HCT116 (cell line): ENCODE results near the gene PROCA1. TPM values are rescaled to one million over a fixed set of nuclear protein-coding genes. Genes with fewer than 3 reads are reported as not detected.

ENCODE experiments used
- ATAC-seq: fragments of 200-7000 bp; cut with Tn5 transposase; 2 replicates; pipeline ENCODE4 v1.9.1; 2020; ENCODE audit warnings: mild to moderate bottlenecking, moderate library complexity
- BruUV-seq: library from RNA; stranded (reverse); fragments of 400-500 nt; replicated peaks from 2 replicates; lab custom pipeline; 2021; lab: Mats Ljungman, UMichigan
- CTCF ChIA-PET: fragments of 300-600 bp; sonication (Branson Sonifier 250); formaldehyde crosslinking; loops from one replicate; lab custom pipeline; 2021; ENCODE audit warnings: antibody characterized with exemption; lab: Charles Lee
- POLR2A ChIA-PET: fragments of 300-600, 350-600 bp; sonication (Branson Sonifier 250); formaldehyde crosslinking; loops from one replicate; lab custom pipeline; 2021; ENCODE audit warnings: antibody characterized with exemption; lab: Charles Lee
- RAD21 ChIA-PET, 2 experiments: fragments of 300-600 bp; sonication (Branson Sonifier 250); formaldehyde crosslinking; loops; one replicate each; lab custom pipeline; 2023; ENCODE audit warnings: low total read pairs in 2 of 2; ENCODE audit not compliant: uncharacterized antibody in 2 of 2, unreplicated experiment in 2 of 2, low non-redundant PET in 1 of 2; lab: Charles Lee
- DNase-seq: peaks from one replicate; pipeline ENCODE4 v3.0.0-alpha.2; 2010; ENCODE audit warnings: low read depth, low spot score
- H2AFZ ChIP-seq: fragments of 200-600 bp; shearing (Covaris generic), sonication (generic); 2 replicates; pipeline ENCODE4 v1.6.1; 2017; ENCODE audit warnings: low read depth, mixed run types, mixed read lengths, antibody characterized with exemption, low read length; ENCODE audit not compliant: poor library complexity, severe bottlenecking
- H3K27ac ChIP-seq: 2 replicates; pipeline ENCODE4 v1.5.1; 2012; ENCODE audit warnings: low read depth, low read length
- H3K27me3 ChIP-seq: fragments of 200-600 bp; sonication (generic); 2 replicates; pipeline ENCODE4 v1.6.1; 2016; ENCODE audit warnings: mixed run types, low read length, mixed read lengths; ENCODE audit not compliant: insufficient read depth
- H3K36me3 ChIP-seq, 2 experiments: fragments of 200-500 bp in 1 of 2; fragments of 200-600 bp in 1 of 2; sonication (Bioruptor generic) in 1 of 2; sonication (generic) in 1 of 2; 2 replicates each; pipeline versions ENCODE4 v1.5.1 to v1.6.1; 2014 to 2016; ENCODE audit warnings: low read length in 2 of 2, inconsistent platforms in 1 of 2, mixed read lengths in 1 of 2, mixed run types in 1 of 2; ENCODE audit not compliant: insufficient read depth in 2 of 2, control insufficient read depth in 1 of 2
- H3K4me1 ChIP-seq, 2 experiments: fragments of 200-600 bp in 1 of 2; sonication (generic) in 1 of 2; 2 replicates each; pipeline versions ENCODE4 v1.5.1 to v1.6.1; 2012 to 2017; ENCODE audit warnings: low read length in 2 of 2, inconsistent platforms in 1 of 2, mild to moderate bottlenecking in 1 of 2, mixed read lengths in 1 of 2, mixed run types in 1 of 2, moderate library complexity in 1 of 2; ENCODE audit not compliant: insufficient read depth in 2 of 2, control insufficient read depth in 1 of 2
- H3K4me2 ChIP-seq: fragments of 200-600 bp; sonication (generic); 2 replicates; pipeline ENCODE4 v1.6.1; 2017; ENCODE audit warnings: mixed run types, low read length, mixed read lengths
- H3K4me3 ChIP-seq, 2 experiments: fragments of 200-600 bp in 1 of 2; sonication (generic) in 1 of 2; replicated peaks in 1 of 2; 2 replicates each; pipeline ENCODE4 v1.5.1; 2011 to 2016; ENCODE audit warnings: low read length in 2 of 2, control low read depth in 1 of 2, low read depth in 1 of 2, mild to moderate bottlenecking in 1 of 2, mixed read lengths in 1 of 2, mixed run types in 1 of 2
- H3K79me2 ChIP-seq: fragments of 200-600 bp; sonication (generic); 2 replicates; pipeline ENCODE4 v1.6.1; 2017; ENCODE audit warnings: mild to moderate bottlenecking, mixed run types, low read length, moderate library complexity, mixed read lengths; ENCODE audit not compliant: insufficient read depth
- H3K9ac ChIP-seq: fragments of 200-600 bp; sonication (generic); 2 replicates; pipeline ENCODE4 v1.6.1; 2016; ENCODE audit warnings: low read length, mixed read lengths
- H3K9me2 ChIP-seq: fragments of 200-600 bp; sonication (generic), shearing (Covaris generic); 2 replicates; pipeline ENCODE4 v1.6.1; 2017; ENCODE audit warnings: mixed run types, mild to moderate bottlenecking, moderate library complexity; ENCODE audit not compliant: insufficient read depth
- H3K9me3 ChIP-seq, 2 experiments: fragments of 200-500 bp in 1 of 2; fragments of 200-600 bp in 1 of 2; sonication (Bioruptor generic) in 1 of 2; sonication (generic) in 1 of 2; 2 replicates each; pipeline ENCODE4 v1.6.1; 2014 to 2017; ENCODE audit warnings: low read length in 2 of 2, mixed read lengths in 2 of 2, inconsistent platforms in 1 of 2, low read depth in 1 of 2, mild to moderate bottlenecking in 1 of 2, mixed run types in 1 of 2, moderate library complexity in 1 of 2; ENCODE audit not compliant: control insufficient read depth in 1 of 2, insufficient read depth in 1 of 2
- H4K20me1 ChIP-seq: fragments of 200-600 bp; sonication (generic), shearing (Covaris generic); 2 replicates; pipeline ENCODE4 v1.6.1; 2017; ENCODE audit warnings: mixed run types, mild to moderate bottlenecking, moderate library complexity; ENCODE audit not compliant: insufficient read depth
- ATF3 ChIP-seq: IDR thresholded peaks from 2 replicates; pipeline ENCODE4 v1.6.1; 2012
- POLR2A ChIP-seq: IDR thresholded peaks from 2 replicates; pipeline ENCODE4 v1.7.0; 2011; ENCODE audit warnings: borderline replicate concordance; ENCODE audit not compliant: insufficient read depth, insufficient read length; ENCODE audit errors: extremely low read depth
- RAD21 ChIP-seq: IDR thresholded peaks from 2 replicates; pipeline ENCODE4 v1.6.1; 2012; ENCODE audit warnings: low read depth, mild to moderate bottlenecking
- REST ChIP-seq: IDR thresholded peaks from 2 replicates; pipeline ENCODE4 v1.6.1; 2012; ENCODE audit warnings: low read depth
- SIN3A ChIP-seq: IDR thresholded peaks from 2 replicates; pipeline ENCODE4 v1.6.1; 2012; ENCODE audit warnings: low read depth
- SP1 ChIP-seq: IDR thresholded peaks from 2 replicates; pipeline ENCODE4 v1.6.1; 2012; ENCODE audit warnings: low read depth
- SRF ChIP-seq: IDR thresholded peaks from 2 replicates; pipeline ENCODE4 v1.6.1; 2012; ENCODE audit warnings: low read depth
- TCF7L2 ChIP-seq: IDR thresholded peaks from 2 replicates; pipeline ENCODE4 v1.7.0; 2011; ENCODE audit warnings: borderline replicate concordance, inconsistent platforms; ENCODE audit not compliant: insufficient read depth, insufficient read length; ENCODE audit errors: extremely low read depth
- YY1 ChIP-seq: IDR thresholded peaks from 2 replicates; pipeline ENCODE4 v1.6.1; 2011; ENCODE audit warnings: low read length, low read depth, moderate library complexity, mild to moderate bottlenecking; ENCODE audit not compliant: insufficient replicate concordance; ENCODE audit errors: extremely low read depth
- ZBTB33 ChIP-seq: IDR thresholded peaks from 2 replicates; pipeline ENCODE4 v1.6.1; 2011; ENCODE audit warnings: mild to moderate bottlenecking, low read length, moderate library complexity; ENCODE audit not compliant: insufficient replicate concordance; ENCODE audit errors: extremely low read depth
- ZFX ChIP-seq: fragments of 450-650 bp; IDR thresholded peaks from 2 replicates; pipeline ENCODE4 v1.6.1; 2017
- intact Hi-C: fragments of 100-400 bp; cut with micrococcal nuclease; formaldehyde crosslinking; loops from 2 replicates; pipeline ENCODE4 v1.10.0; 2022
- total RNA-seq: library from RNA; stranded (reverse); gene quantifications from one replicate; pipeline ENCODE4 v1.2.1, GENCODE V29; 2021; ENCODE audit not compliant: unreplicated experiment

Gene PROCA1
- total RNA-seq, 1 experiment from 2014 or later = 0.96 TPM

GRCh38 chr17:28693869-28694268 is 17.8 kb downstream of the PROCA1 start:
- Histone ChIP-seq H3K9ac (no peak overlapping the region), H3K4me3 (no peak overlapping the region), H3K27me3 (no peaks in the 10 kb centered on the region), H4K20me1 (no peaks in the 10 kb centered on the region), H3K4me1 (no peaks in the 10 kb centered on the region), H3K27ac (no peak overlapping the region), H3K9me3 (no peaks in the 10 kb centered on the region), H3K36me3 (peaks cover 59 to 65% of the 10 kb centered on the region in 2 experiments), H2AFZ (no peak overlapping the region), H3K79me2 (no peaks in the 10 kb centered on the region), H3K9me2 (no peaks in the 10 kb centered on the region), H3K4me2 (no peak overlapping the region)
- ATAC-seq (no peak), DNase-seq (no peak)
- BruUV-seq = no TSS peak
- RAD21 ChIA-PET = no interaction called here
- POLR2A ChIA-PET = interaction anchor here (0.5 kb wide), 1 partner anchor 17 kb away, joined by 3 read pairs; no protein-coding TSS in a partner anchor
- intact Hi-C loops = no loop called here
- CTCF ChIA-PET = no interaction called here
- TF ChIP-seq RAD21 = no peak
- no peak for TF ChIP-seq REST
- TF ChIP-seq TCF7L2 = no peak
- no peak for TF ChIP-seq ZFX
- TF ChIP-seq YY1 = no peak
- TF ChIP-seq SRF = no peak
- TF ChIP-seq POLR2A = no peak

- Histone ChIP-seq H2AFZ (no peak overlapping the region), H4K20me1 (no peaks in the 10 kb centered on the region), H3K9me2 (no peaks in the 10 kb centered on the region), H3K4me3 (no peak overlapping the region), H3K27ac (no peak overlapping the region), H3K36me3 (peaks cover 72 to 73% of the 10 kb centered on the region in 2 experiments), H3K9me3 (no peaks in the 10 kb centered on the region)
- ChIA-PET RAD21 (no interaction called here), POLR2A (no interaction called here)
- no peak for DNase-seq
- BruUV-seq = no TSS peak
- intact Hi-C loops = no loop called here
- TF ChIP-seq SP1 (no peak), ZBTB33 (no peak), RAD21 (no peak), ATF3 (no peak), REST (no peak), SIN3A (no peak)
- TF ChIP-seq, all 23 proteins: peak for 0
- H3K27me3 ChIP-seq = no peaks in the 10 kb centered on the region
- CTCF ChIA-PET = no interaction called here
- no peak for ATAC-seq
- no peak overlapping the region for H3K9ac ChIP-seq
- H3K4me2 ChIP-seq = no peak overlapping the region
- H3K79me2 ChIP-seq = no peaks in the 10 kb centered on the region
- no peaks in the 10 kb centered on the region for H3K4me1 ChIP-seq
Observed at GRCh38 chr17:28689011-28689410, 22.7 kb downstream of the PROCA1 start.
